GM18858 (cell line): Measurements from ENCODE around the gene GAGE12D.
"Not testable (repeated sequence)": the region's sequence is repeated elsewhere in the genome, so short reads cannot be mapped to it uniquely, and the experiment has no call there.

Source experiments
- ATAC-seq: cut with Tn5 transposase; IDR thresholded peaks from one replicate; pipeline ENCODE4 v1.9.1; 2021; ENCODE audit not compliant: unreplicated experiment

The GAGE12D gene, protein sequence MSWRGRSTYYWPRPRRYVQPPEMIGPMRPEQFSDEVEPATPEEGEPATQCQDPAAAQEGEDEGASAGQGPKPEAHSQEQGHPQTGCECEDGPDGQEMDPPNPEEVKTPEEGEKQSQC

GRCh38 chrX:49541433-49541832, at the start of gene GAGE12D:
Gene GAGE12D, plus strand, starts transcription at chrX:49541733. Its CDS starts 1,155 bp downstream, at chrX:49542888.
- not testable (repeated sequence) for ATAC-seq

DNA sequence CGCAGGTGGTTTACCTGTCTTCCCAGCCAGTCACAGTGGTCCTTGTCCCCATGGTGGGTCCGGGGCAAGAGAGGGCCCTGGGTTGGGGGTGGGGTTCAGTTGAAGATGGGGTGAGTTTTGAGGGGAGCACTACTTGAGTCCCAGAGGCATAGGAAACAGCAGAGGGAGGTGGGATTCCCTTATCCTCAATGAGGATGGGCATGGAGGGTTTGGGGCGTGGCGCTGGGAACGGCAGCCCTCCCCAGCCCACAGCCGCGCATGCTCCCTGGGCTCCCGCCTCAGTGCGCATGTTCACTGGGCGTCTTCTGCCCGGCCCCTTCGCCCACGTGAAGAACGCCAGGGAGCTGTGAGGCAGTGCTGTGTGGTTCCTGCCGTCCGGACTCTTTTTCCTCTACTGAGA, 9.7 kb upstream of the GAGE12D start, which contains the start of gene GAGE12C:
Gene GAGE12C (plus strand): TSS at position 301 of the 400 bp plus-strand sequence. CDS start 1,155 bp downstream, outside the sequence.
- not testable (repeated sequence) for ATAC-seq

DNA sequence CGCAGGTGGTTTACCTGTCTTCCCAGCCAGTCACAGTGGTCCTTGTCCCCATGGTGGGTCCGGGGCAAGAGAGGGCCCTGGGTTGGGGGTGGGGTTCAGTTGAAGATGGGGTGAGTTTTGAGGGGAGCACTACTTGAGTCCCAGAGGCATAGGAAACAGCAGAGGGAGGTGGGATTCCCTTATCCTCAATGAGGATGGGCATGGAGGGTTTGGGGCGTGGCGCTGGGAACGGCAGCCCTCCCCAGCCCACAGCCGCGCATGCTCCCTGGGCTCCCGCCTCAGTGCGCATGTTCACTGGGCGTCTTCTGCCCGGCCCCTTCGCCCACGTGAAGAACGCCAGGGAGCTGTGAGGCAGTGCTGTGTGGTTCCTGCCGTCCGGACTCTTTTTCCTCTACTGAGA, 9.5 kb downstream of the GAGE12D start, which contains the start of gene GAGE12E:
Gene GAGE12E (plus strand): TSS at position 301 of the 400 bp plus-strand sequence. CDS start 1,155 bp downstream, outside the sequence.
- ATAC-seq: not testable (repeated sequence)

- ATAC-seq: not testable (repeated sequence)
These were observed 19.0 kb downstream of the GAGE12D start, which contains the start of gene GAGE12F for GRCh38 chrX:49560542-49560941. Gene GAGE12F, plus strand, starts transcription at chrX:49560842. Its CDS starts 1,155 bp downstream, at chrX:49561997.

GRCh38 chrX:49568728-49569127, 27.2 kb downstream of the GAGE12D start:
- ATAC-seq: not testable (repeated sequence)

GRCh38 chrX:49569152-49569551, 27.6 kb downstream of the GAGE12D start:
- ATAC-seq: not testable (repeated sequence)

GRCh38 chrX:49570100-49570499, 28.6 kb downstream of the GAGE12D start, which contains the start of gene GAGE12G:
Gene GAGE12G, plus strand, starts transcription at chrX:49570400. Its CDS starts 1,155 bp downstream, at chrX:49571555.
- not testable (repeated sequence) for ATAC-seq

DNA sequence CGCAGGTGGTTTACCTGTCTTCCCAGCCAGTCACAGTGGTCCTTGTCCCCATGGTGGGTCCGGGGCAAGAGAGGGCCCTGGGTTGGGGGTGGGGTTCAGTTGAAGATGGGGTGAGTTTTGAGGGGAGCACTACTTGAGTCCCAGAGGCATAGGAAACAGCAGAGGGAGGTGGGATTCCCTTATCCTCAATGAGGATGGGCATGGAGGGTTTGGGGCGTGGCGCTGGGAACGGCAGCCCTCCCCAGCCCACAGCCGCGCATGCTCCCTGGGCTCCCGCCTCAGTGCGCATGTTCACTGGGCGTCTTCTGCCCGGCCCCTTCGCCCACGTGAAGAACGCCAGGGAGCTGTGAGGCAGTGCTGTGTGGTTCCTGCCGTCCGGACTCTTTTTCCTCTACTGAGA, 38.1 kb downstream of the GAGE12D start, which contains the start of gene GAGE12H:
Gene GAGE12H (plus strand): TSS at position 301 of the 400 bp plus-strand sequence. CDS start 1,155 bp downstream, outside the sequence.
- not testable (repeated sequence) for ATAC-seq

- ATAC-seq: not testable (repeated sequence)
These were observed 47.7 kb downstream of the GAGE12D start, which contains the start of gene GAGE2A for GRCh38 chrX:49589196-49589595. Gene GAGE2A, plus strand, starts transcription at chrX:49589496. Its CDS starts 1,155 bp downstream, at chrX:49590651.

DNA sequence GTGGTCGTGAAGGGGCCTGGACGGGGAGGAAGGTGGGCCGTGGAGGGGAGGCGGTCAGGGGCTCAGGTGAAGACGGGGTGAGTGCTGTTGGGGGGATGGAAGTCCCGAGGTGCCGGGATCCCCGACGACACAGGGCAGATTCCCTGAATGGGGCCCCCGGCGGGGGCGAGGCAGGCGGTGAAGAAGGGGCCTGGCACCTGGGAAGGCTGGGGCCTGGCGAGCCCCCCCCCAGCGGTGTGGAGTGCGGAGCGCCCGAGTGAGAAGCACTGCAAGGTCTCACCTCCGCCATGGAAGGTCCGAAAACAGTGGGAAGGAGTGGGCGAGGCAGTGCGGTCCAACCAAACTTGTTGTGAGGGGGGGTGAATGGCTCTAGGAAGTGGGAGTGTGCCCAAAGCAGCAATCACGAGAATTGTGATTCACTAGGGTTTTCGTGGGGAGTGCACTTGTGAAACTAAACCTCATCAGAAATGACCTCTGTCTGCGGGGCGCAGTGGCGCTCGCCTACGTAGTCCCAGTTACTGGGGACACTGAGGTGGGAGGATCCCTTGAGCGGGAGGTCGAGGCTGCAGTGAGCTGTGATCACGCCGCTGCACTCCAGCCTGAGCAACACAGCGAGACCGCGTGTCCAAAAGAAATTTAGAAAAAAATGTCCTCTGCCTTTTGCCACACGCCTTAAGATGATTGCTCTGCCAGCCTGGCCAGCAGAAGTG, 48.4 kb downstream of the GAGE12D start:
- ATAC-seq: not testable (repeated sequence)

GRCh38 chrX:49590488-49590887, 49.0 kb downstream of the GAGE12D start:
- not testable (repeated sequence) for ATAC-seq
